GM19438 (cell line): Measurements from ENCODE around the gene ADAMTS8.

ENCODE experiments used
- ATAC-seq: cut with Tn5 transposase; IDR thresholded peaks from one replicate; pipeline ENCODE4 v1.9.1; 2021; ENCODE audit warnings: low read depth; ENCODE audit not compliant: unreplicated experiment

ADAMTS8 gene, protein sequence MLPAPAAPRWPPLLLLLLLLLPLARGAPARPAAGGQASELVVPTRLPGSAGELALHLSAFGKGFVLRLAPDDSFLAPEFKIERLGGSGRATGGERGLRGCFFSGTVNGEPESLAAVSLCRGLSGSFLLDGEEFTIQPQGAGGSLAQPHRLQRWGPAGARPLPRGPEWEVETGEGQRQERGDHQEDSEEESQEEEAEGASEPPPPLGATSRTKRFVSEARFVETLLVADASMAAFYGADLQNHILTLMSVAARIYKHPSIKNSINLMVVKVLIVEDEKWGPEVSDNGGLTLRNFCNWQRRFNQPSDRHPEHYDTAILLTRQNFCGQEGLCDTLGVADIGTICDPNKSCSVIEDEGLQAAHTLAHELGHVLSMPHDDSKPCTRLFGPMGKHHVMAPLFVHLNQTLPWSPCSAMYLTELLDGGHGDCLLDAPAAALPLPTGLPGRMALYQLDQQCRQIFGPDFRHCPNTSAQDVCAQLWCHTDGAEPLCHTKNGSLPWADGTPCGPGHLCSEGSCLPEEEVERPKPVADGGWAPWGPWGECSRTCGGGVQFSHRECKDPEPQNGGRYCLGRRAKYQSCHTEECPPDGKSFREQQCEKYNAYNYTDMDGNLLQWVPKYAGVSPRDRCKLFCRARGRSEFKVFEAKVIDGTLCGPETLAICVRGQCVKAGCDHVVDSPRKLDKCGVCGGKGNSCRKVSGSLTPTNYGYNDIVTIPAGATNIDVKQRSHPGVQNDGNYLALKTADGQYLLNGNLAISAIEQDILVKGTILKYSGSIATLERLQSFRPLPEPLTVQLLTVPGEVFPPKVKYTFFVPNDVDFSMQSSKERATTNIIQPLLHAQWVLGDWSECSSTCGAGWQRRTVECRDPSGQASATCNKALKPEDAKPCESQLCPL

DNA sequence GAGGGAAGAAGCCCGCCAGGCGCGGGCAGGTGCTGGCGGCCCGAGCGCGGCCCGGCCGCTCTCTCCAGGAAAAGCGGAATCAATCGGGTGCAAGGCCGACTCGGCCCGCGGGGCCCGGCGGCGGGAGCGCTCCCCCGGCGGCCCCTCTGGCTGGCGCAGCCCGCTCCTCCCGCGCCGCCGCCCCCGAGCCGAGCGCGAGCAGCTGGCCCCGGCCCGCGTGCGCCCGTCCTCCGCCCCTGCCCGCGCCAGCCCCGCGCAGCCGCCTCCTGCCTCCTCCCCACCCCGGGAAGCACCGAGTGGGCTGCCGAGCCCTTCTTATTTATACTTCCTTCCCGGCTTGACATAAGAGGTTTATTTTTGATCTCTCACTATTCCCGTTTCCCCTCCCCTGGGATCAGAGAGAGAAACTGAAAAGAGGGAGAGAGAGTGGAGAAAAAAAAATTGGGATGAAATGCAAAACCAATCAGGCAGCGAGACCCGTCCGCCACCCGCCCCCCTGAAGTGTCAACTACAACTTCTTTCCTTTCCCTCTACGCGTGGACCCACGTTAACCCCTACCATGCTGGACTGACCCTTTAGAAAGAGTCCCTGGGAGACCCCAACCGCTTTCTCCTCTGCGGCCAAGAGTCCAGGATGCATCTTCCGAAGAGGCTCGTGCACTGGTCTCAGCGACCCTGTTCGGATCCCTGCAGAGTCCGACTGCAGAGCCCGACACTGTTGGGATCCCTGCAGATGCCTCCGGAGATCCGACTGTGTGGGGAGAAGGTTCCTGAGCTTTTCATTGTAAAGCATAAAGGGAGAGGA is at the start of gene ADAMTS8:
Gene ADAMTS8, minus strand, starts transcription at position 294 of the 804 bp plus-strand sequence. CDS start 323 bp downstream, outside the sequence.
- ATAC-seq, result no peak

DNA sequence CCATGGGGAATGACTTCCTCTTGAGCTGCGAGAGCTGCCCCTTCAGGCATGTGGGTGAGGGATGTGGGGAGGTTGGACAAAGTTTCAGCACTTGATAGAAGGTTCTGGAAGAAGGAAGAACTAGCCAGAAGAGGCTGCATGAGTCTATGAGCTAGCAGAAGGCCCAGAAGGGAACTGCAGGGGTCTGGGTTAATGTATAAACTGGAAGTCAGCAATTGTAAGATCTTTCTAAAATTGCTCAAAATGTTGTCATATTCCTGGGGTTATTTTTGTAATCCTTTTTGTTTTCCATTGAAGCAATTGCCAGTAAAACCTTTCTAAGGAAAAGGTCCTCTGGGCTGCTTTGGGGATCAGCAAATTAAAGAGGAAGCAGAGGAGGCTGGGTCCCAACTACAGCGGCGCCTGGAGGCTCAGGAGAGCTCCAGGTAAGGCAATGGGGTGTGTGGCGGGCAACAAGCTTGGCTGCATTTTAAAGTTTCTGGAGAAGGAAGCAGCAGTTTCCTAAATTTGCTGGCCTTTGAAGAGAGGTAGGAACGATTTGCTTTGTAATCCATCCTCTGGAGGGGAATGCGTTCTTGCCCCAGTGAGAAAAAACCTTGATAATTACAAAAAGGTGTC is 49.3 kb upstream of the ADAMTS8 start:
- no peak for ATAC-seq

DNA sequence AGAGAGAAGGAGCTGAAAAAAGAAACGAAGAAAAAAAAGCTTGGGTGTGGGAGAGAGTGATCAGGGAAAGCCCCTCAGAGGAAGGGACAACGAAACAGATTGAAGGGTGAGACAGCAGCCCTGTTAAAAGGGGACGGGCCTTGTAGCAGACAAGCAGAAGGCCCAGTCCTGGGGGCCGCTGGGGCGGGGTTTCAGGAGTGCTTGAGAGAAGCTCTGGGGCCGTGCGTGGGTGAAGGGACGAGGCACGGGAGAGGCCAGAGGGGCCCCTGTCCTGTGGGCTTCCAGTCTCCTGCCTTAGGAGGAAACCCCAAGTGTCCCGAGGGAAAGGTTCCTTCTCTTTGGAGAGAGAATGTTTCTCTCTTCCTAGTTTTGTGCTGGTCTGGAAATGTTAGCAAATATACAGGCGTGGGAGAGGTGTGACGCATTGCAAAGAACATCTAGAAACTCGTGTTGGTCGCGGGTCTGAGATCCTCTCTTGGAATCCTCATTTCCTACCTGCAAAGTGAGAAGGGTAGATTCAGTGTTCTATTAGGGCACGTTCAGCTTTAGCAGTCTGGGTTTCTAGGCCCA is 48.6 kb upstream of the ADAMTS8 start:
- no peak for ATAC-seq

DNA sequence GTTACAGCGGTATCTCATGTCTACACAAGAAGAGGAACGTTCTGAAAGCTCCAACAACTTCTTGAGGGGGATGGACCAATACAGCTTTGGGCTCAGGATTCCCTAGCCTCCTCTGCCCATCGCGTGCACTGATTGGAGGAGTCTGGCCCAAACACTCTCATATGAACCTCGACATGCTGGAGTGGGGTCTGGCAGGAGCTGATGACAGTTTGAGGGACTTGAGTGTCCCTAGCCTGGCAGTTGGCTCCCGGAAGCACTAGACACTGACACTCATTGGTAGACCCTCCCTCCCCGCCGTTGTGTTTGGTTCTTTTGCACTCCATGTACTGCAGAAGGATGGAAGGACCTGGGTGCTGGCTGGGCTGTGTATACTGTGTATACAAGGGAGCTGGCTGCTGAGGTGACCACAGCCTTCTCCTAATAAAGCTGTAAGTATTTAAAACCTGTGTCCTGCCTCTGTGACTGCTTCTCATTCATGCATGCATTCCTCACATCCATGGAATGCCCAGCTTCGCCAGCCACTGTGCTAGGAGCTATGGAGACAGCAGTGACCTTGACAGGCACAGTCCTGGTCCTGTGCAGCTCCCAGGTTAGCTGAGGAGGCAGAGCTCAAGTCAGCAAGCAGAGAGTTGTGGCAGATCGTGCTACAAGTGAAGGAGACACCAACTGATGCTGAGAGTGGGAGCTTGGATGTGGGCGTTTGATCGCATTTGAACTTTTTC is 48.0 kb upstream of the ADAMTS8 start:
- ATAC-seq, result no peak

DNA sequence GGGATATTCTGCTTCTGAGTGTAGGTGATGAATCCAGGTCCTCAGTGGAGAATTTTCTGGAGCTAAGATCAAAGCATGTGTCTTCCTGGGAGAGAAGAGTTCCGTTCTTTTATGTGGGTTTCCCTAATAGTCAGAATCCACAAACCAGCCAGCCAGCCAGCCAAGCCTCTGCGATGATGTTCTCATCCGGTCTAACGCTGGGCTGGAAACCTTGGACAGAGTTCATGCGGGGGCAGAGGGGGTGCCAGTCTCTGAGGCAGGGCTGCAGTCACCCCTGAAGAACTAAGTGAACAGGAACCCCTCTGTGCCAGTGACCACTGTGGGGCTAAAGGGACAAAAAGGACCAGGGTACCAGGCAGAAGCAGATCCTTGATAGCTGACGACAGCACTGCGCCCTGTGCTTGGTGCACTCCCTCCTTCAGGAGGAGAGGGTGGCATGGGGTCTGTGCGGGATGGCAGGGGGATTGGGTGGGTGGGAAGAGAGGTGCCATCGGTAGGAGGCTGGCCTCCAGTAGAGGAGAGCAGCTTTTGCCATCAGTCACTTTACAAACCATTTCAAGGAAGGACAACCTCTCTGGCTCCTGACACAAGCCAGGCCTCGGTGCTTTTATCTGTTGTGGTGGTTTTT is 47.1 kb upstream of the ADAMTS8 start:
- no peak for ATAC-seq

DNA sequence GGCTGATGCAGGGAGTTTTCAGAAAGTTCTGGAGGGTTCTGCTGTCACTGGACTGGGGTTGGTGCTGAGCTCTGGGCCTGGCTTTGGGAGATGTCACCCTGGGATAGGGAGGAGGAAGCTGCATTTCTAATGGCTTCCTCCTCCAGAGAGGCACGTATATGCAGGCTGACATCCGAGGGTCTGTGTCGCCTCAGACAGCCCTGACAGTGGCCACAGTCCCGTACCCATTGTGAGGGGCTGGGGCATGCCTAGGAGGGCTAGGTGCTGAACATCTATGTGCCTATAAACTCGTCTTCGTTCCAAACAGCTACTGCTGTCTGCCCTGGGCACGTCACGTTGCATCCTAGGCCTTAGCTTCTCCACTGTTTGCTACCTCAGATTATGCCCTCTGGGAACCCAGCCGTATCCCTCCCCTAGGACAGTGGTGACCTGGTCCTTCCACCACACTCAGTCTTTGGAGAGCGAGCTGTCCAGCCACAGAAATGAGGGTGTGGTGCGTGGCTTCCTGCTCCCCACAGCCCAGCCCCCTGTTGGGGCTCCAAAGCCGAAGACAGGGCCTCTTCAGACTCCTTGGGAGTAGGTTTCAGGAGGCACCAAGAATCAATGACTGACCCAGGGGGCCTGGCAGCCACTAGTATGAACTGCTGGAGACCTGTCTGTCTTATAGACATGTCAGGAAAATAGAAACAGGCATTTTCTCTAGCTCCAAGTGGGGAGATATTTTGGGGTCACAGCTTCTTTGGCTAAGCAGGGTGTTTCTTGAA is 46.4 kb upstream of the ADAMTS8 start:
- no peak for ATAC-seq

DNA sequence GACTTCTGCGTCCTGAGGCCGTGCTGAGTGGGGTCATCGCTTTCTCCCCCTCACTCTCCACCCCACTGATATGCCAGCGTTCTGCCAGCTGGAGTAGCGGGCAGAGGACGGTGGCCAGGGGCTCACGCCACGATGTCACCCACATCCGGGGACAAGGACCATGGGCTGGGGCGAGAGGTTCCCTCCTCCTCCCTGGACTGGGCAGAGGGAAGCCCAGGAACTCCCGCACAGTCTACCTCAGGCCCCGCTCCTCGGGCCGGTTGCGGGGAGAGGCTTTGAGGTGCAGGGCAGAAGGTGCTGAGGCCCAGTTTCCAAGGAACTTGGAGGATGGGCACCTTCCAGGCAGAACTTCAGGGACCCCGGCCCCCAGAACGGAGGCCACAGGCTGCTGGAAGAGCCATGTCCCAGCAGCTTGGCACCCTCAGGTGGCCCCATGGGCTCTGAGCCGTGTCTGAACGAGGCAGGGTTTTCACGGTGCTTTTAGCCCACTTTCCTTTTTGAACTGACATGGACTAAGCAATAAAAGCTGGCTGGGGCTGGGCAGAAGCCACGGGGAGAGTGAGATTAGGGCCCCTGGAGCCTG is 45.5 kb upstream of the ADAMTS8 start:
- no peak for ATAC-seq

DNA sequence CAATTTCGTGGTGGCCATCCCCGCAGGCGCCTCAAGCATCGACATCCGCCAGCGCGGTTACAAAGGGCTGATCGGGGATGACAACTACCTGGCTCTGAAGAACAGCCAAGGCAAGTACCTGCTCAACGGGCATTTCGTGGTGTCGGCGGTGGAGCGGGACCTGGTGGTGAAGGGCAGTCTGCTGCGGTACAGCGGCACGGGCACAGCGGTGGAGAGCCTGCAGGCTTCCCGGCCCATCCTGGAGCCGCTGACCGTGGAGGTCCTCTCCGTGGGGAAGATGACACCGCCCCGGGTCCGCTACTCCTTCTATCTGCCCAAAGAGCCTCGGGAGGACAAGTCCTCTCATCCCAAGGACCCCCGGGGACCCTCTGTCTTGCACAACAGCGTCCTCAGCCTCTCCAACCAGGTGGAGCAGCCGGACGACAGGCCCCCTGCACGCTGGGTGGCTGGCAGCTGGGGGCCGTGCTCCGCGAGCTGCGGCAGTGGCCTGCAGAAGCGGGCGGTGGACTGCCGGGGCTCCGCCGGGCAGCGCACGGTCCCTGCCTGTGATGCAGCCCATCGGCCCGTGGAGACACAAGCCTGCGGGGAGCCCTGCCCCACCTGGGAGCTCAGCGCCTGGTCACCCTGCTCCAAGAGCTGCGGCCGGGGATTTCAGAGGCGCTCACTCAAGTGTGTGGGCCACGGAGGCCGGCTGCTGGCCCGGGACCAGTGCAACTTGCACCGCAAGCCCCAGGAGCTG is 44.8 kb upstream of the ADAMTS8 start:
- ATAC-seq, result no peak

DNA sequence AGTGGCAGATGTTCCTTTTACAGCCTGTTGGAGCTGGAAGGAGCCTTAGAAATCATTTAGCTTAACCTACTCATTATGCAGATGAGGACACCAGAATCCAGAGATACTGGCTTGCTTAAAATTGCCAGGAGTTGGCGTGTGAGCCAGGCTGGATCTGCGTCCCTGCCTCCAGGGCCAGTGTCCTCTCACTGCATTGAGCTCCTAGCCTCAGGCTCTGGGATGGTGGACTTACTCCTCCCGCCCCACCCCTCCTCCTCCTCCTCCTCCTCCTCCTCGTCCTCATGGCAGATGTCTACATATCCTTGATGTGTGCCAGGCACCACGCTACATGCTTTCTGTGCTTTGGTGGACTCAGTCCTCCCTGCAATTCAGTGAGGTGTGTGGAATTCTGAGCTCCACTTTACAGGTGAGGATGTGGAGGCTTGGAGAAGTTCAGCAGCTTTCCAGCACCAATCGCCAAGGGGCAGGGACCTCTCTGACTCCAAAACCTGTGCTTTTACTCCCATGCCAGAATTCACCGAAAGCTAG is 44.1 kb upstream of the ADAMTS8 start:
- no peak for ATAC-seq

DNA sequence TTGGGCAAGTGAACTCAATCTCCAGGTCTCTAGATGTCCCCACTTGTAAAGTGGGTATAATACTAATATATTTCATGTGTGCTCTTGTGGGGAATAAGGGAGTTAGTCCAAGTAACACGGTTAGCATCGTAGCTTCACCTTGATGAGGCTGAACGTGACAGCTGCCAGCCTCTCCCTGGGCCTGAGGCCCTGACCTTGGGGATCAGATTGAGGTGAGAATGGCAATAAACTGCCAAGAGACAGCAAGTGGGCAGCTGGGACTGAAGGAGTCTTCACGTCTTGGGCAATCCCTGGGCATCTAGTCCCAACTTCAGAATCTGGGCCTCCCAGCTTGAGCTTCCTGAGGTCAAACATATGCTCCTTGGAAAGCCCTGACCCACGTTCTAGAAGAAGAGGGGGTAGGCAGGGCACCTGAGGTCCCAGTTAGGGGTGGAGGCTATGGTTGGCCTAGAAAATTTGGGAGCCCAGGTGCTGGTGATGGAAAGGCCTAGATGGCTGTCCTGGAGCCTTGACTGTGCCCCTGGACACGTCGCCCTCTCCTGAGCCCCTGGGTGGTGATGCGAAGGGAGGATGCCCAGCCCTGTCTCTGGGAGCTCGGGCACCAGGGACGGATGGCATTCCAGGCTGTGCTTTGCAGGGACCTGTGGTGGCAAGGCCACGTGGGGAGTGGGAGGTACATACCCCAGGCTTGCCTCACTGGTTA is 43.5 kb upstream of the ADAMTS8 start:
- no peak for ATAC-seq

DNA sequence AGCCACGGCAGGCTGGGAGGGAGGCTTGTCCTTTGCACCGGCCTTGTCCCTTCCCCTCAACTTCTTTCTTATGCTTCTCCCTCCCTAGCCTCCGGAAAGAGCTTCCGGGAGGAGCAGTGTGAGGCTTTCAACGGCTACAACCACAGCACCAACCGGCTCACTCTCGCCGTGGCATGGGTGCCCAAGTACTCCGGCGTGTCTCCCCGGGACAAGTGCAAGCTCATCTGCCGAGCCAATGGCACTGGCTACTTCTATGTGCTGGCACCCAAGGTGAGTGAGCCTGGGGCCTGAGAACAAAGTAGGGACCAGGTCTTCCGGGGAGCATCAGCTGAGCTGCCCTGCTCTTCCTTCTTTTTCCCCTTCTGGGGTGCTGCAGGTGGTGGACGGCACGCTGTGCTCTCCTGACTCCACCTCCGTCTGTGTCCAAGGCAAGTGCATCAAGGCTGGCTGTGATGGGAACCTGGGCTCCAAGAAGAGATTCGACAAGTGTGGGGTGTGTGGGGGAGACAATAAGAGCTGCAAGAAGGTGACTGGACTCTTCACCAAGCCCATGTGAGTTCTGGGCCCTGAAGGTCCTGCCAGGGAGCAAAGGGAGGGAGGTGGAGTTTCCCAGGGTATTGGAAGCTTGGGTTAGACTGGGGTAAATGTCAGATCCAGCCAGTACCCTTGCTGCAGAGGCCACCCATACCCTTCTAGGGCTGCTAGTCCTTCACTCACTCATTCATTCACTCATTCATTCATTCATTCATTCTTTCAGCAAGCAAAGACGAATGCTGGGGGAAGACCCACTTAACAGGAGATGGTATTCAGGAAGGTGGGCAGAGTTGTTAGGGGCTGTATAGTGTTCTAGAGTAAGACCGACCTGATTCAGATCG is 42.7 kb upstream of the ADAMTS8 start:
- ATAC-seq, result no peak

DNA sequence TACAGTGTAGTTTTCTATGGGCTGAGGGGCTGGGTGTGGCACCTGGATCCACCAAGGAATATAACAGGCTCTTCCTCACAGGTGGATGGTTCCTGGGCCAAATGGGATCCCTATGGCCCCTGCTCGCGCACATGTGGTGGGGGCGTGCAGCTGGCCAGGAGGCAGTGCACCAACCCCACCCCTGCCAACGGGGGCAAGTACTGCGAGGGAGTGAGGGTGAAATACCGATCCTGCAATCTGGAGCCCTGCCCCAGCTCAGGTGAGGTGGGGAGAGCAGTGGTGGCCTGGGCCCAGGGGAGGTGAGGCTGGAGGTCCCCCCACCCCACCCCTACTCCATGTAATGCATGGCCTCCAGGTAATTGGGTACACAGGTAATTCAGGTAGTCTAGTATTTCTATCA is 40.8 kb upstream of the ADAMTS8 start:
- ATAC-seq, result no peak

DNA sequence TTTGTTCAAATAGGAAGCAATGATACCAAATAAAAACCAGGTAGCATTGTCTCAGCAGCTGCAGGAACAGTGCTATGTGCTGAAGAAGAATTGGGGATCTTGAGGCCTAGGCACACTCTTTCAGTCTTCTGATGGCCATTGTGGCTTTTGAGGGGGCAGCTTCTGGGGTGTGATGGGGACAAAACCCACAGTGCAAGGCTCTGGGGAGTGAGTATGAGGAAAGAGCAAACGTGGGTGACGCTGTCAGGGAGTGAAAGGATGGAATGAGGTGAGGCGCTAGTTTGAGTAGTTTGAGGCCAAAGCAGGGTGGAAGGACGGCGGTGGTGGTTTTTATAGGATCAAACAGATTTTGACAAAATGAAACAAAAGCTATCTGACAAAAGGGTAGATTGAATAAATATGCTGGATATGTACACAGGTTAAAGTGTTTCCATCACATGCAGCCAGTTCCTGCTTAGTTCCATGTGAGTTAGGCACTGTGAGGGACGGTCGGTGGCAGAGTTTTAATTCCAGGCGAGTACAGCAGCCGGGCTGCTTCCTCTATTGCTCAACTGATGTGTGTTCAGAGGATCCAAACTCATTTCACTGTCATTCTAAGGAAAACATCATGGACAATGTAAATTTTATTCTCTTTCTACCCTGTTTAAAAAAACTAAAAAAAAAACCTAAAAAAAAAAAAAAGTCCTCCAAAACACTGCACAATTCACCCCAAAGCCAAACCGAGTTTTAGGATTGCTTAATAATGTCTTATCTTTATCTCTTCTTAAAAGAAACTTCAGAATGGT is 38.9 kb upstream of the ADAMTS8 start:
- ATAC-seq, result no peak

DNA sequence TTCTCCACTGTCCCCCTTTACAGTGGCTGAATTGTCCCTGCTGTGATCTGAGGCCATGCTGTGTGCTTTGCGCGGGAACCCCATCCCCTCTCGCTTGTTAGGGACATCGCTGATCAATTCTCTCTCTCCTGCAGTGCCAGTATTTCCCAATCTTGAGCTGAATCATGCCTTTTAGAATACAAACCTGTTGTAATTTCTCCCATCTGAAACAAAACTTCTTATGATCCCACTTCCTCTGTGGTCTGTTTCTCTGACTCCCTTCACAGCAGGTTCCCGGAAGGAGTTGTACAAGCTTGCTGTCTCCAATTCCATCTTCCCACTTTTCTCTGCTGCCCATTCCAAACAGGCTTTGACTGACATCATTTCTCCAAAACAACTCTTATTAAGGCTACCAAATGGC is 36.9 kb upstream of the ADAMTS8 start:
- ATAC-seq, result no peak
